GM18858 (cell line): ENCODE results near the gene TEX54.
A peak's percentile ranks its signal among the peaks of the same experiment; 100 is the strongest.
"Not testable (repeated sequence)": the region's sequence is repeated elsewhere in the genome, so short reads cannot be mapped to it uniquely, and the experiment has no call there.

ENCODE experiments used
- ATAC-seq: cut with Tn5 transposase; IDR thresholded peaks from one replicate; pipeline ENCODE4 v1.9.1; 2021; ENCODE audit not compliant: unreplicated experiment

TEX54 gene

DNA sequence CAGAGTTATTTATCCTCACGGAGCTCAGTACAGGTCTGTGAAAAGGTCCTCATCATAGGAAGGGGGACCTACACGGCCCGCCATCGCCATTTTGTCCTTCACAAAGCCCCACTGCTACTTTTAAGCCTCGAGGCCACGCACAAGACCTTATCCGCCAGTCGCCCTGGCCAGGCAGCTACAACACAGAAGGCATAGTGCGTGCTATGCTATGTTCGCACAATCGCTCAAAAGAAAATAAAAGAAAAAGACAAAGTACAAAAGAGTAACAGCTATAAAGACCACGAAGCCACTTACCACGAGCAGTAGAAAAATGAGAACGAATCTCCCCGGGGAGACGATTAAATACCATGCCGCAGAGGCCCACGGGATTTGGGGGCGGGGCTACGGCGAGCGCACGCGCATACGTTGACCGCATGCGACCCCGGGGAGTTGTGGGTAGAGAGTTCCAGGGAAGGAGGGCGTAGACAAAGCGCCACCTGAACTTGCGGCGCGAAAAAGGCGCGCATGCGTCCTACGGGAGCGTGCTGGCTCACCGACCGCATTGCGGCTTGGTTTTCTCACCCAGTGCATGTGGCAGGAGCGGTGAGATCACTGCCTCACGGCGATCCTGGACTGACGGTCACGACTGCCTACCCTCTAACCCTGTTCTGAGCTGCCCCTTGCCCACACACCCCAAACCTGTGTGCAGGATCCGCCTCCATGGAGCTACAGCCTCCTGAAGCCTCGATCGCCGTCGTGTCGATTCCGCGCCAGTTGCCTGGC, 23.1 kb upstream of the TEX54 start:
- peak; percentile 77 for ATAC-seq

- no peak for ATAC-seq
Measured at GRCh38 chr11:62854825-62855570, 22.4 kb upstream of the TEX54 start.

DNA sequence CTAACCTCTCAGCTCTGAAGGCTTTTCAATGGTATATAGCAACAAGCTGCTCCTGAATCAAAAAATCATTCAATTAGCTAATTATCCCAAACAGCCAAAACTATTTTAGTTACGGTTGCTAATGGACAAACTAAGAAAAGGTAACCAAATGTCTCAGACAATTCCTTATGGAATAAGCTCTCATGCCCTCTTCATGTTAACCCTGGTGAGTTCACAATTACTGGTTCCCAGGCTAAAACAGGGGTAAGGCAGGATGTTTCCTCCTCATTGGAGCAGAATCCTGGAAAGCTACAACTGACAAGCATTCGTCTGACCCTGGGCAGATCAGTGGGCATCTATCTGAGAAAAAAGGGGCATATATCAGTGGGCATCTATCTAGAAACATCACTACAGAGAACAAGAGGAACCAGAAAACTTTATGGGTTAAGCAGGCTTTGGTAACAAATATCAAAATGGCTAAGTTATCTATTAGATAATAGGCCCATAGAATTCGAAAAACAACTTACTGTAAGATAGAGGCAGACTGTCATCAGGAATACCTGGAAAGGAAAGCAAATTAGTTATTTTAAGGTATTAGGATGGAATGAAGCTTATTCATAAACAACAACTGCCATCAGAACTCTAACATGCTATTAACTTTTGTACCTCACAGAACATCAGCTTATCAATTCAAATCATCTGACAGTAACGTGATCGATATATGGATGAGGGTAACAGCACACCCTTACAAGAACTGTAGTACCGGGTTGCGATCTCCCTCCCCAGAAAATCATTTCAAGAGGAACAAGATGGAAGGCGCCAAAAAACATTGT, 21.6 kb upstream of the TEX54 start:
- no peak for ATAC-seq

DNA sequence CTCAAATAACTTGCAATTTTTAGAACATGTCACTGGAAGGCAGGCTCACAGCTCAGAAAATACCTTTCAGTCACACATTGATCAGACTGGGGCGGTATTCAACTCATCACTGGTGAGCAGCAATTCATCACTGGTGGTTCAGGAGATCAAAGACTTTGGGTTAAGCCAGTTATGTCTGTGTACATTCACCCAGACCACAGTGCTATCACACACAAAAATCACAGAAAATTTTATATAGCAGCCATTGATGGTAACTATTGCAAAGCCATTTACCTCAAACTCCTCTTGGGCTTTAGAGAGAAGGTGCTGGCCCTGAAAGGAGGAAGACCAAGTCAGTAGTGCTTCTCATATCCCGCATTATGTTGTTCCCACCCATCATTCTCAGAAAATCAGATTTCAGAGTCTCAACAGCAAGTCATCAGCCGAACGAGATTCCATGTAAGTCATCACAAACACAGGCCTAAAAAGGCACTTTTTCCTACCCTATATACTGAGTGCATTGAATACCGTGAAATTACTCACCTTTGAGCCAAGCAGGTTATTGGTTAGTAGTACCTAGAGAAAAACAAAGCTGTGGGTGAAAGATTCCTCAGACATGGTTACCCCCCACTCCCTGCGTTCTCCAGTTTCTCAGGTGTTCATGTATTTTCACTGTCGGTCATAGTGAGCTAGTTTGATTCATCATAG, 20.8 kb upstream of the TEX54 start:
- ATAC-seq, result no peak

DNA sequence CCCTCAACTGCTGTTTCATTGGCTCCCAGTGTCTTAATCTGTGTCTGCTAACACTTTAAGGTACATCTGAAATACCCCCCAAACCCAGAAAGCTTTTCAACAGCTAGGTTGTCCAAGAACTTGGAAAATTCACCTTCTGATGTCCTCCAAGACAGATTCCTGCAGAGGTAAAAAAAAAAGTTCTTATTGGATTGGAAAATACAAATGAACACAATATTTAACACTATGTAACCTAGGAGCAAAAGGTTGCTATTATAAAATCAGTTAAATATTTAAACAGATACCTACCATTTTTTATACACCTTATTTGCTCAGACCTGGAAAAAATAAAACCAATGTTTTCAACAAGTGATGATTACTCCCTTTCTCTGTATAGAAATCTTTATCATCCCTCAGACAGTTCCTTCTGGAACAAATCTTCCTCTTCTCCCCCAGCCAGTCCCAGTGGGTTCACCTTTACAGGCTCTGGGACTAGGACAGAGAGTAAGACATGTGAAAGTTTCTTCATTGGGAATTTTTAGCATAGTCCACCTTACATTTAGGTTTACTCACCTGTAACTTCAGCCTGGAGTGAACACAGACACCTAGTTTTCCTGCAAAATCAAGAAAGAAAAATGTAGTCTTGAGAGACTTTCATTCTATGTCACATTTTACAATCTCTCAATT, 20.0 kb upstream of the TEX54 start:
- ATAC-seq, result no peak

- no peak for ATAC-seq
Measured at GRCh38 chr11:62851807-62852522, 19.3 kb upstream of the TEX54 start.

GRCh38 chr11:62850911-62851806, 18.5 kb upstream of the TEX54 start:
- ATAC-seq, result no peak

GRCh38 chr11:62847767-62848314, 15.2 kb upstream of the TEX54 start:
- no peak for ATAC-seq

DNA sequence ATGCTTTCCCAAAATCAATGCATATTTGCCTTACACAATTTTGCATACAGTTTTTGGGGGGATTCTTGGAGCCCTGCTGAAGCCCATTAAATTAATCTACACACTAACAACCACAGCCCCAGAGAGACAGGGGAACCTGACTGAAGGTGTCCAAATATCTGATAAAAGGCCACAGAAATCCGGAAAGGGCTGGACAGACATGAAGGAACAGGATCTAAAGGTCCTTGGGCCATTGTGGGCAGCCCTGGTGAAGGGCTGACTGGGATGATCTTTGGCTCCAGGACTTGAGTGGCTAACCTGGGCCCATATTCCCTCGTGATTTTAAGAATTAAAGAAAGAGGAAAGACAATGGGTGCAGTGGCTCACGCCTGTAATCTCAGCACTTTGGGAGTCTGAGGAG, 13.5 kb upstream of the TEX54 start:
- ATAC-seq, result no peak

DNA sequence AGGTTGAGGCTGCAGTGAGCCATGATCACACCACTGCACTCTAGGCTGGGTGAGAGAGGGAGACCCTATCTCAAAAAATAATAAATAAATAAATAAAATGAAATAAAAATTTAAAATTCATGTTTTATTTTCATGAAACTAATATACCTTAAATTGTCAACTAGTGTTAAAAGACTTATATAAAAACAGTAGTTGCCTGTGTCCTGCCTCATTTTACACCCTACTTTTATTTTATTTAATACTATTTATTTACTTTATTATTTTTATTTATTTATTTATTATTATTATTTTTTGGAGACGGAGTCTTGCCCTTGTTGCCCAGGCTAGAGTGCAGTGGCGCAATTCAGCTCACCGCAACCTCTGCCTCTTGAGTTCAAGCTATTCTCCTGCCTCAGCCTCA, 11.5 kb upstream of the TEX54 start:
- no peak for ATAC-seq

DNA sequence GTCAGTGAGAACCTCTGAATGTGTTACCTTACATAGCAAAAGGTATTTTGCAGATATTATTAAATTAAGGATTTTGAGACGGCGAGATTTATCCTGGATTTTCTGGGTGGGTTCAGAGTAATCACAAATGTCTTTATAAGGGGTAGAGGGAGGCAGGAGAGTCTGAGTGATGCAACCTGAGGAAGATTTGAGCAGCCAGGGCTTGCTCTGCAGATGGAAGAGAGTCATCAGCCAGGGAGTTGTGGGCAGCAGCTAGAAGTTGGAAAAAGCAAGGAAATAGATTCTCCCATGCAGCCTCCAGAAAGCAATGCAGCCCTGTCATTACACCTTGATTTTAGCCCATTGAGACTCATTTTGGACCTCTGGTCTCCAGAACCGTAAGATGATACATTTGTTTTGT, 10.8 kb upstream of the TEX54 start:
- ATAC-seq, result no peak

DNA sequence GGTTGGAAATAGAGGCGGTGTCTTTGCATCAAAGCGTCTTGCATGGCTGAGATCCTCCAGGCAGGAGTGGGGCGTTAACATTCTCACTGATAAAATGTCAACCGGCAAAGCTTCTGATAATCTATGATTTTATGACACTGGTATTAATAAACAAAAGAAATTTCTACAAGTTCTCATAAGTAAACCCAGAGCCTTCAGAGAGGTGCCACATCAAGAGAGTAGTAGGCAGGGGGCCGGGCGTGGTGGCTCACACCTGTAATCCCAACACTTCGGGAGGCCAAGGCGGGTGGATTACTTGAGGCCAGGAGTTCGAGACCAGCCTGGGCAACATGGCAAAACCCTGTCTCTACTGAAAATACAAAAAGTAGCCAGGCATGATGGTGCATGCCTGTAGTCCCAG, 10.2 kb upstream of the TEX54 start:
- not testable (repeated sequence) for ATAC-seq

GRCh38 chr11:62842171-62842741, 9.6 kb upstream of the TEX54 start:
- no peak for ATAC-seq

- peak; percentile 61 for ATAC-seq
Measured at GRCh38 chr11:62841361-62842170, 8.9 kb upstream of the TEX54 start.

DNA sequence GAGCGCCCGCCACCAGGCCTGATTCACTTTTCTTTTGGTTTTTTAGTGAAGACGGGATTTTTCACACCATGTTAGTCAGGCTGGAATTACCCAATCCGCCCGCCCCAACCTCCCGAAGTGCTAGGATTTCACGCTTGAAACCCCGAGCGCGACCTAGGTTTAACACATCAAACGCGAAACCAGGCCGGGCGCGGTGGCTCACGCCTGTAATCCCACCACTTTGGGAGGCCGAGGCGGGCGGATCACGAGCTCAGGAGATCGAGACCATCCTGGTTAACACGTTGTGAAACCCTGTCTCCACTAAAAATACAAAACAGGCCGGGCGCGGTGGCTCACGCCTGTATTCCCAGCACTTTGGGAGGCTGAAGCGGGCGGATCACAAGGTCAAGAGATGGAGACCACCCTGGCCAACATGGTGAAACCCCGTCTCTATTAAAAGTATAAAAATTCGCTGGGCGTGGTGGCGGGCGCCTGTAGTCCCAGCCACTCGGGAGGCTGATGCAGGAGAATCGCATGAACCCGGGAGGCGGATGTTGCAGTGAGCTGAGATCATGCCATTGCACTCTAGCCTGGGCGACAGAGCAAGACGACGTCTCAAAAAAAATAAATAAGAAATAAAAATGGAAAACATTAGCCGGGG, 8.2 kb upstream of the TEX54 start:
- not testable (repeated sequence) for ATAC-seq

GRCh38 chr11:62839050-62839945, 6.7 kb upstream of the TEX54 start, which contains the start of gene WDR74:
Gene WDR74, minus strand, starts transcription at chr11:62839590. Its CDS starts 20 bp downstream, at chr11:62839570.
- ATAC-seq, result peak; percentile 26
